GM12878 (cell line): ENCODE data around the gene GLB1L2. TPM values are rescaled to one million over a fixed set of nuclear protein-coding genes. Genes with fewer than 3 reads are reported as not detected.

Experiments
- ATAC-seq: fragments of 200-7000 bp; cut with Tn5 transposase; 3 replicates; pipeline ENCODE4 v1.9.1; 2020; ENCODE audit warnings: mild to moderate bottlenecking, moderate library complexity
- BruUV-seq: library from RNA; stranded (reverse); fragments of 400-500 nt; replicated peaks from 2 replicates; lab custom pipeline; 2021; lab: Mats Ljungman, UMichigan
- CTCF ChIA-PET: fragments of 300-600 bp; sonication (Branson Sonifier 250); formaldehyde crosslinking; extraction: SDS; loops from one replicate; lab custom pipeline; 2021; ENCODE audit warnings: inconsistent platforms; lab: Yijun Ruan, JAX
- POLR2A ChIA-PET: fragments of 350-600 bp; formaldehyde crosslinking; extraction: SDS; loops from one replicate; lab custom pipeline; 2021; ENCODE audit warnings: inconsistent platforms; lab: Charles Lee
- RAD21 ChIA-PET: fragments of 300-600 bp; sonication (Branson Sonifier 250); formaldehyde crosslinking; loops from one replicate; lab custom pipeline; 2023; ENCODE audit warnings: antibody characterized with exemption; ENCODE audit not compliant: unreplicated experiment; lab: Charles Lee
- SMC1A ChIA-PET: fragments of 300-600 bp; sonication (Branson Sonifier 250); formaldehyde crosslinking; loops from one replicate; lab custom pipeline; 2023; ENCODE audit not compliant: unreplicated experiment, uncharacterized antibody; lab: Charles Lee
- DNase-seq: peaks from one replicate; pipeline ENCODE4 v3.0.0-alpha.2; 2011; ENCODE audit warnings: low read depth, low spot score
- FAIRE-seq: peaks from 3 replicates; lab custom pipeline; 2011; peaks lifted over from hg19 to GRCh38; lab: Jason Lieb, UNC
- H2AFZ ChIP-seq: 2 replicates; pipeline ENCODE4 v1.6.0; 2011; ENCODE audit warnings: low read depth, low read length, control low read depth; ENCODE audit not compliant: control insufficient read depth
- H3K27ac ChIP-seq: 2 replicates; pipeline ENCODE4 v1.5.1; 2011; ENCODE audit warnings: control low read depth; ENCODE audit not compliant: control insufficient read depth, insufficient read depth
- H3K27me3 ChIP-seq, 2 experiments: replicated peaks in 1 of 2; 2 replicates each; pipeline versions ENCODE4 v1.6.0 to v1.6.1; 2011; ENCODE audit warnings: low read length in 1 of 2; ENCODE audit not compliant: control insufficient read depth in 2 of 2, insufficient read depth in 2 of 2
- H3K36me3 ChIP-seq, 2 experiments: 2 replicates each; pipeline ENCODE4 v1.5.1; 2011; ENCODE audit warnings: low read length in 1 of 2; ENCODE audit not compliant: control insufficient read depth in 2 of 2, insufficient read depth in 2 of 2
- H3K4me1 ChIP-seq: 2 replicates; pipeline ENCODE4 v1.6.1; 2011; ENCODE audit warnings: mild to moderate bottlenecking, low read length, moderate library complexity, mixed read lengths; ENCODE audit not compliant: control insufficient read depth, insufficient read depth
- H3K4me2 ChIP-seq: 2 replicates; pipeline ENCODE4 v1.6.0; 2011; ENCODE audit warnings: control low read depth; ENCODE audit not compliant: control insufficient read depth, insufficient read depth
- H3K4me3 ChIP-seq: fragments of 200-600 bp; sonication (generic); 2 replicates; pipeline ENCODE4 v1.5.1; 2016
- H3K79me2 ChIP-seq: 2 replicates; pipeline ENCODE4 v1.6.0; 2011; ENCODE audit warnings: low read length; ENCODE audit not compliant: control insufficient read depth, insufficient read depth
- H3K9ac ChIP-seq: 2 replicates; pipeline ENCODE4 v1.8.0; 2011; ENCODE audit warnings: low read length, control low read depth, mixed read lengths; ENCODE audit not compliant: control insufficient read depth, insufficient read depth
- H3K9me3 ChIP-seq: replicated peaks from 3 replicates; pipeline ENCODE4 v1.5.1; 2011; ENCODE audit warnings: mild to moderate bottlenecking, low read length; ENCODE audit not compliant: control insufficient read depth, insufficient read depth
- H4K20me1 ChIP-seq: 2 replicates; pipeline ENCODE4 v1.6.0; 2011; ENCODE audit not compliant: control insufficient read depth, insufficient read depth
- BMI1 ChIP-seq: fragments of 450-650 bp; IDR thresholded peaks from 2 replicates; pipeline ENCODE4 v1.6.1; 2016; ENCODE audit warnings: mild to moderate bottlenecking, moderate library complexity, borderline replicate concordance
- BRCA1 ChIP-seq: IDR thresholded peaks from 2 replicates; pipeline ENCODE4 v1.6.1; 2011; ENCODE audit warnings: low read depth, low read length, improper control_type of control experiment
- E2F4 ChIP-seq: IDR thresholded peaks from 2 replicates; pipeline ENCODE4 v1.6.1; 2012; ENCODE audit warnings: low read depth, low read length, improper control_type of control experiment
- HDGF ChIP-seq: fragments of 450-650 bp; IDR thresholded peaks from 2 replicates; pipeline ENCODE4 v1.6.1; 2016; ENCODE audit warnings: antibody characterized with exemption
- MYB ChIP-seq: fragments of 150-350 bp; IDR thresholded peaks from 2 replicates; pipeline ENCODE4 v1.6.1; 2014; ENCODE audit warnings: mild to moderate bottlenecking, low read depth, low read length, borderline replicate concordance
- POLR2A ChIP-seq: IDR thresholded peaks from 2 replicates; pipeline ENCODE4 v1.6.1; 2011; ENCODE audit warnings: low read depth, mild to moderate bottlenecking, low read length
- RFX5 ChIP-seq: IDR thresholded peaks from 2 replicates; pipeline ENCODE4 v1.6.1; 2011; ENCODE audit warnings: low read depth, low read length, improper control_type of control experiment
- SMAD1 ChIP-seq: fragments of 450-650 bp; IDR thresholded peaks from 2 replicates; pipeline ENCODE4 v1.6.1; 2018; ENCODE audit warnings: mild to moderate bottlenecking, low read depth; ENCODE audit not compliant: partially characterized antibody
- SREBF2 ChIP-seq: IDR thresholded peaks from 2 replicates; pipeline ENCODE4 v1.6.1; 2012; ENCODE audit warnings: mild to moderate bottlenecking, low read length
- TBL1XR1 ChIP-seq: IDR thresholded peaks from 2 replicates; pipeline ENCODE4 v1.6.1; 2012; ENCODE audit warnings: low read depth, low read length, improper control_type of control experiment
- ZBTB11 ChIP-seq: fragments of 450-650 bp; formaldehyde crosslinking; IDR thresholded peaks from 2 replicates; pipeline ENCODE4 v1.5.0; 2022; ENCODE audit warnings: mild to moderate bottlenecking, missing genetic modification characterization
- WGBS: methylation state at CpG from one replicate; pipeline ENCODE4 v1.1.6; 2016; ENCODE audit warnings: low lambda C conversion rate; ENCODE audit not compliant: insufficient replicate concordance, insufficient coverage; ENCODE audit errors: missing lambda C conversion rate; 5-methylcytosine and 5-hydroxymethylcytosine counted together
- in situ Hi-C: fragments of 300-500 bp; cut with MboI; formaldehyde crosslinking; loops from 9 replicates; pipeline ENCODE4 v1.14.3; 2018; ENCODE audit warnings: mixed read lengths
- intact Hi-C: fragments of 100-400 bp; cut with micrococcal nuclease; formaldehyde crosslinking; loops from one replicate; pipeline ENCODE4 v1.14.2; 2022; ENCODE audit not compliant: unreplicated experiment
- polyA plus RNA-seq, 11 experiments: library from polyadenylated mRNA; depleted of rRNA in 4 of 11; unstranded in 6 of 11; stranded (reverse) in 5 of 11; fragments of >200 nt; fragmentation: Nextera tagmentation in 4 of 11; fragmentation: Illumina TruSeq in 1 of 11; extraction: Ambion mirVana in 4 of 11; extraction: Trizol in 1 of 11; gene quantifications; 1 replicate in 1 of 11; 2 replicates in 10 of 11; pipeline versions ENCODE4 v1.2.1 to v1.2.3, GENCODE V29; 2011 to 2016; ENCODE audit warnings: inconsistent platforms in 2 of 11, missing spikeins in 2 of 11, low read depth in 1 of 11
- total RNA-seq, 4 experiments: library from RNA; depleted of rRNA in 3 of 4; stranded (reverse); fragments of >200 nt in 3 of 4; fragmentation: Illumina TruSeq in 1 of 4; extraction: Trizol in 1 of 4; gene quantifications; 2 replicates each; pipeline versions ENCODE4 v1.2.1 to v1.2.3, GENCODE V29; 2013 to 2021

GLB1L2 gene
- total and polyA plus RNA-seq, 10 of the 15 experiments (the other 5 are each of a cell fraction or from before 2014, with no cell fraction given) = 0.04 to 0.85 (median 0.49) TPM

- H3K4me3 ChIP-seq = no peak overlapping the region
- BruUV-seq = no TSS peak
- no peak overlapping the region for H3K4me2 ChIP-seq
- no peaks in the 10 kb centered on the region for H3K4me1 ChIP-seq
- H2AFZ ChIP-seq = no peak overlapping the region
- ChIA-PET SMC1A (no interaction called here), RAD21 (no interaction called here), POLR2A (no interaction called here), CTCF (no interaction called here)
- no peak for TF ChIP-seq MYB
- no peak for TF ChIP-seq E2F4
- no peak for TF ChIP-seq SREBF2
- no peak for TF ChIP-seq POLR2A
- TF ChIP-seq HDGF = no peak
- TF ChIP-seq BMI1 = no peak
- no peak for TF ChIP-seq ZBTB11 (CRISPR knock-in tag)
- TF ChIP-seq BRCA1 = no peak
- no peak for TF ChIP-seq SMAD1
- TF ChIP-seq TBL1XR1 = no peak
- TF ChIP-seq RFX5 = no peak
- no peaks in the 10 kb centered on the region for H3K79me2 ChIP-seq
- H3K27ac ChIP-seq = no peak overlapping the region
- intact Hi-C loops = no loop called here
- in situ Hi-C loops = no loop called here
- H3K27me3 ChIP-seq = no peaks in the 10 kb centered on the region; a peak in 2 of 4 replicates
- DNase-seq = no peak
- no peaks in the 10 kb centered on the region for H3K36me3 ChIP-seq
- H3K9me3 ChIP-seq = no peaks in the 10 kb centered on the region
- 72% methylated on average over 15 of the region's 15 CpGs for WGBS
- no peak for ATAC-seq
- no peak for FAIRE-seq
- H4K20me1 ChIP-seq = no peaks in the 10 kb centered on the region; the same call in 1 of the 2 replicates
- no peak overlapping the region for H3K9ac ChIP-seq
Observed at GRCh38 chr11:134338068-134338467, 6.3 kb downstream of the GLB1L2 start.
